ENCODE results near the gene SPEF2. TPM values are rescaled to one million over a fixed set of nuclear protein-coding genes. Genes with fewer than 3 reads are reported as not detected.

Gene SPEF2
- total and polyA plus RNA-seq, 2 donors from 2014 or later: 7.1 to 19.1 TPM

DNA sequence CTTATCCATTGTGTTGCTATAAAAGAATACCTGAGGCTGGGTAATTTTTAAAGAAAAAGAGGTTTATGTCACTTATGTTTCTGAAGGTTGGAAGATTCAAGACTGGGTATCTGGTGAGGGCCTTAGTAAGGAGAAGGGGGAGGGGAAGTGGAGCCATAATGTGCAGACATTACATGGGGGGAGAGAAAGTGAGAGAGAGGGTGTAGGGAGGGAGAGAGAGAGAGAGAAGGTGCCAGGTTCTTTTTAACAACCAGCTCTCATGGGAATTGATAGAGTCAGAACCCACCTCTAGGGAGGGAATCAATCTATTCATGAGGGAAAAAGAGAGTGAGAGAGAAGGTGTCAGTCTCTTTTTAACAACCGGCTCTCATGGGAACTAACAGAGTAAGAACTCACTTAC lies 29.5 kb downstream of the SPEF2 start:
- intact Hi-C loops (cut with DNase I): no loop called here

GRCh38 chr5:35647712-35648111 lies 30.0 kb downstream of the SPEF2 start:
- intact Hi-C loops (cut with DNase I): no loop called here
- DNase-seq (no peak), FAIRE-seq (no peak)
- no peak overlapping the region for H3K4me3 ChIP-seq (ENCODE audit: low read length in 3 of 3)
- H3K9me3 ChIP-seq (ENCODE audit: control insufficient read depth in 2 of 3, insufficient read depth in 1 of 3, low read length in 3 of 3): no peaks in the 10 kb centered on the region
- no peak for TF ChIP-seq CTCF (IDR thresholded peaks at IDR 0.05; ENCODE audit: borderline replicate concordance, extremely low read depth, insufficient read depth)
- H3K27me3 ChIP-seq (ENCODE audit: control insufficient read depth, insufficient read depth, low read length): no peaks in the 10 kb centered on the region
- peaks cover 0 to 2% (median 0%) of the 10 kb centered on the region in 3 donors for H3K36me3 ChIP-seq (ENCODE audit: control insufficient read depth in 2 of 3, insufficient read depth in 3 of 3, low read length in 3 of 3)
- H3K4me1 ChIP-seq (ENCODE audit: control insufficient read depth in 2 of 3, insufficient read depth in 2 of 3, low read depth in 1 of 3, low read length in 3 of 3): no peaks in the 10 kb centered on the region
- H3K27ac ChIP-seq (ENCODE audit: low read depth in 2 of 2, low read length in 2 of 2): no peak overlapping the region
- H3K9ac ChIP-seq (ENCODE audit: low read length in 3 of 3): no peak overlapping the region

More for the DNA sequence above, 29.5 kb downstream of the SPEF2 start:
- Histone ChIP-seq H3K27me3 (ENCODE audit: control insufficient read depth, insufficient read depth, low read length) (no peaks in the 10 kb centered on the region), H3K4me1 (ENCODE audit: control insufficient read depth in 2 of 3, insufficient read depth in 2 of 3, low read depth in 1 of 3, low read length in 3 of 3) (no peaks in the 10 kb centered on the region), H3K27ac (ENCODE audit: low read depth in 2 of 2, low read length in 2 of 2) (no peak overlapping the region), H3K4me3 (ENCODE audit: low read length in 3 of 3) (no peak overlapping the region), H3K9me3 (ENCODE audit: control insufficient read depth in 2 of 3, insufficient read depth in 1 of 3, low read length in 3 of 3) (no peaks in the 10 kb centered on the region), H3K9ac (ENCODE audit: low read length in 3 of 3) (no peak overlapping the region), H3K36me3 (ENCODE audit: control insufficient read depth in 2 of 3, insufficient read depth in 3 of 3, low read length in 3 of 3) (peaks cover 0 to 4% (median 2%) of the 10 kb centered on the region in 3 donors)
- FAIRE-seq: no peak
- TF ChIP-seq CTCF (IDR thresholded peaks at IDR 0.05; ENCODE audit: borderline replicate concordance, extremely low read depth, insufficient read depth): no peak
- DNase-seq: no peak

GRCh38 chr5:35651002-35651756 lies 33.5 kb downstream of the SPEF2 start:
- intact Hi-C loops (cut with DNase I): no loop called here
- peak in 1 of 5 donors; percentile 26 for DNase-seq
- H3K4me3 ChIP-seq (ENCODE audit: low read length in 3 of 3): no peak overlapping the region
- peaks cover 0 to 2% (median 0%) of the 10 kb centered on the region in 3 donors for H3K36me3 ChIP-seq (ENCODE audit: control insufficient read depth in 2 of 3, insufficient read depth in 3 of 3, low read length in 3 of 3)
- peak; percentile 27 for TF ChIP-seq CTCF (IDR thresholded peaks at IDR 0.05; ENCODE audit: borderline replicate concordance, extremely low read depth, insufficient read depth)
- H3K27ac ChIP-seq (ENCODE audit: low read depth in 2 of 2, low read length in 2 of 2): no peak overlapping the region
- H3K4me1 ChIP-seq (ENCODE audit: control insufficient read depth in 2 of 3, insufficient read depth in 2 of 3, low read depth in 1 of 3, low read length in 3 of 3): no peaks in the 10 kb centered on the region
- H3K9ac ChIP-seq (ENCODE audit: low read length in 3 of 3): no peak overlapping the region
- no peak for FAIRE-seq
- H3K27me3 ChIP-seq (ENCODE audit: control insufficient read depth, insufficient read depth, low read length): no peaks in the 10 kb centered on the region
- H3K9me3 ChIP-seq (ENCODE audit: control insufficient read depth in 2 of 3, insufficient read depth in 1 of 3, low read length in 3 of 3): no peaks in the 10 kb centered on the region

Measured in kidney (tissue), 14 donors.